Measurements from ENCODE around the gene PARD3B. TPM values are rescaled to one million over a fixed set of nuclear protein-coding genes. Genes with fewer than 3 reads are reported as not detected.

Gene PARD3B
- total and polyA plus RNA-seq, 2 experiments from 2014 or later = 3.5 to 4.4 TPM

DNA sequence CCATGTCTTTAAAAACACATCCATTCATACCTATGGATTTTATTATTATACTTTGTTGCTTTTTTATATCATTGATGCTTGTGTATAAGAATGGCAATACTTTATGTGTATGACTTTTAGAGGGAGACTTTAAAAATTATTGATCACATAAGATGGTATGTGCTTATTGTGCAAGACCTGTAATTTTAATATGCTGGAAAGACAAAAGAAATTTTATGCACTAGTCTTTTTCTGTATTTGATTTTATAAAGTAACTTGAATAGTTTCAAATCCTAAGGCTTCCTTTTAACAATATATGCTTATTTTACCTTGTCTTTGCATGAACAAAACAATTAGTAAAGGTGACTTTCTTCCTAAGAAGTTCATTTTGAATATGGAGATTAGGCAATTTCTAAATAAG is 226.4 kb downstream of the PARD3B start (continued):
- TF ChIP-seq, protein P1, sequence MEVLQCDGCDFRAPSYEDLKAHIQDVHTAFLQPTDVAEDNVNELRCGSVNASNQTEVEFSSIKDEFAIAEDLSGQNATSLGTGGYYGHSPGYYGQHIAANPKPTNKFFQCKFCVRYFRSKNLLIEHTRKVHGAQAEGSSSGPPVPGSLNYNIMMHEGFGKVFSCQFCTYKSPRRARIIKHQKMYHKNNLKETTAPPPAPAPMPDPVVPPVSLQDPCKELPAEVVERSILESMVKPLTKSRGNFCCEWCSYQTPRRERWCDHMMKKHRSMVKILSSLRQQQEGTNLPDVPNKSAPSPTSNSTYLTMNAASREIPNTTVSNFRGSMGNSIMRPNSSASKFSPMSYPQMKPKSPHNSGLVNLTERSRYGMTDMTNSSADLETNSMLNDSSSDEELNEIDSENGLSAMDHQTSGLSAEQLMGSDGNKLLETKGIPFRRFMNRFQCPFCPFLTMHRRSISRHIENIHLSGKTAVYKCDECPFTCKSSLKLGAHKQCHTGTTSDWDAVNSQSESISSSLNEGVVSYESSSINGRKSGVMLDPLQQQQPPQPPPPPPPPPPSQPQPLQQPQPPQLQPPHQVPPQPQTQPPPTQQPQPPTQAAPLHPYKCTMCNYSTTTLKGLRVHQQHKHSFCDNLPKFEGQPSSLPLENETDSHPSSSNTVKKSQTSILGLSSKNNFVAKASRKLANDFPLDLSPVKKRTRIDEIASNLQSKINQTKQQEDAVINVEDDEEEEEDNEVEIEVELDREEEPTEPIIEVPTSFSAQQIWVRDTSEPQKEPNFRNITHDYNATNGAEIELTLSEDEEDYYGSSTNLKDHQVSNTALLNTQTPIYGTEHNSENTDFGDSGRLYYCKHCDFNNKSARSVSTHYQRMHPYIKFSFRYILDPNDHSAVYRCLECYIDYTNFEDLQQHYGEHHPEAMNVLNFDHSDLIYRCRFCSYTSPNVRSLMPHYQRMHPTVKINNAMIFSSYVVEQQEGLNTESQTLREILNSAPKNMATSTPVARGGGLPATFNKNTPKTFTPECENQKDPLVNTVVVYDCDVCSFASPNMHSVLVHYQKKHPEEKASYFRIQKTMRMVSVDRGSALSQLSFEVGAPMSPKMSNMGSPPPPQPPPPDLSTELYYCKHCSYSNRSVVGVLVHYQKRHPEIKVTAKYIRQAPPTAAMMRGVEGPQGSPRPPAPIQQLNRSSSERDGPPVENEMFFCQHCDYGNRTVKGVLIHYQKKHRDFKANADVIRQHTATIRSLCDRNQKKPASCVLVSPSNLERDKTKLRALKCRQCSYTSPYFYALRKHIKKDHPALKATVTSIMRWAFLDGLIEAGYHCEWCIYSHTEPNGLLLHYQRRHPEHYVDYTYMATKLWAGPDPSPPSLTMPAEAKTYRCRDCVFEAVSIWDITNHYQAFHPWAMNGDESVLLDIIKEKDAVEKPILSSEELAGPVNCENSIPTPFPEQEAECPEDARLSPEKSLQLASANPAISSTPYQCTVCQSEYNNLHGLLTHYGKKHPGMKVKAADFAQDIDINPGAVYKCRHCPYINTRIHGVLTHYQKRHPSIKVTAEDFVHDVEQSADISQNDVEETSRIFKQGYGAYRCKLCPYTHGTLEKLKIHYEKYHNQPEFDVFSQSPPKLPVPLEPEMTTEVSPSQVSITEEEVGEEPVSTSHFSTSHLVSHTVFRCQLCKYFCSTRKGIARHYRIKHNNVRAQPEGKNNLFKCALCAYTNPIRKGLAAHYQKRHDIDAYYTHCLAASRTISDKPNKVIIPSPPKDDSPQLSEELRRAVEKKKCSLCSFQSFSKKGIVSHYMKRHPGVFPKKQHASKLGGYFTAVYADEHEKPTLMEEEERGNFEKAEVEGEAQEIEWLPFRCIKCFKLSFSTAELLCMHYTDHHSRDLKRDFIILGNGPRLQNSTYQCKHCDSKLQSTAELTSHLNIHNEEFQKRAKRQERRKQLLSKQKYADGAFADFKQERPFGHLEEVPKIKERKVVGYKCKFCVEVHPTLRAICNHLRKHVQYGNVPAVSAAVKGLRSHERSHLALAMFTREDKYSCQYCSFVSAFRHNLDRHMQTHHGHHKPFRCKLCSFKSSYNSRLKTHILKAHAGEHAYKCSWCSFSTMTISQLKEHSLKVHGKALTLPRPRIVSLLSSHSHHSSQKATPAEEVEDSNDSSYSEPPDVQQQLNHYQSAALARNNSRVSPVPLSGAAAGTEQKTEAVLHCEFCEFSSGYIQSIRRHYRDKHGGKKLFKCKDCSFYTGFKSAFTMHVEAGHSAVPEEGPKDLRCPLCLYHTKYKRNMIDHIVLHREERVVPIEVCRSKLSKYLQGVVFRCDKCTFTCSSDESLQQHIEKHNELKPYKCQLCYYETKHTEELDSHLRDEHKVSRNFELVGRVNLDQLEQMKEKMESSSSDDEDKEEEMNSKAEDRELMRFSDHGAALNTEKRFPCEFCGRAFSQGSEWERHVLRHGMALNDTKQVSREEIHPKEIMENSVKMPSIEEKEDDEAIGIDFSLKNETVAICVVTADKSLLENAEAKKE (CRISPR knock-in tag; IDR thresholded peaks at IDR 0.05) = no peak
- TF ChIP-seq NANOG (IDR thresholded peaks at IDR 0.05; ENCODE audit: borderline replicate concordance) (no peak), STAT1 (IDR thresholded peaks at IDR 0.05; ENCODE audit: unreplicated experiment) (no peak)
- TF ChIP-seq, protein P2, sequence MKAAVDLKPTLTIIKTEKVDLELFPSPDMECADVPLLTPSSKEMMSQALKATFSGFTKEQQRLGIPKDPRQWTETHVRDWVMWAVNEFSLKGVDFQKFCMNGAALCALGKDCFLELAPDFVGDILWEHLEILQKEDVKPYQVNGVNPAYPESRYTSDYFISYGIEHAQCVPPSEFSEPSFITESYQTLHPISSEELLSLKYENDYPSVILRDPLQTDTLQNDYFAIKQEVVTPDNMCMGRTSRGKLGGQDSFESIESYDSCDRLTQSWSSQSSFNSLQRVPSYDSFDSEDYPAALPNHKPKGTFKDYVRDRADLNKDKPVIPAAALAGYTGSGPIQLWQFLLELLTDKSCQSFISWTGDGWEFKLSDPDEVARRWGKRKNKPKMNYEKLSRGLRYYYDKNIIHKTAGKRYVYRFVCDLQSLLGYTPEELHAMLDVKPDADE (IDR thresholded peaks at IDR 0.05) = no peak

DNA sequence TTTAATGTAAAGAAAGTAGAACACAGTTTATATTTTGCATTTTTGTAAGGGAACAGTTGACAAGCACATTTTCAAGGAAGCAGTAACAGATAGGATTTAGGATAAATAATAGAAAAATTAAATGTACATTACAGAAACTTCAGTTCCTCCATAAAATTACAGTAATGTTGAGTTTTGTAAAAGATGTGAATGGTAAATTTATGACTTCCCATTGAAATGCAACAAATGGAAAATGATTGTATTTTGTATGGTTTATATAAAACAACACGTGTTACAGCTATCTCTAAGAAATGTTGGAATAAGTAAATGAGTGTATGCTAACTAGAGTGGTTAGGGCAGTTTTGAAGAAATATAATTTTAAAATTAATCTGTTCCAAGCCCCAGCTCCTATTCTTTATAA is 227.3 kb downstream of the PARD3B start:
- H3K4me3 Mint-ChIP-seq = no peak overlapping the region
- Histone ChIP-seq H3K79me2 (replicated peaks; ENCODE audit: insufficient read depth) (no peaks in the 10 kb centered on the region), H2AFZ (no peak overlapping the region), H3K27me3 (ENCODE audit: insufficient read depth) (no peaks in the 10 kb centered on the region), H3K4me2 (no peak overlapping the region), H3K36me3 (ENCODE audit: insufficient read depth) (no peaks in the 10 kb centered on the region), H3K4me1 (ENCODE audit: insufficient read depth) (no peaks in the 10 kb centered on the region), H3K27ac (ENCODE audit: low read depth) (no peak overlapping the region), H3F3A (replicated peaks; ENCODE audit: low read depth) (no peaks in the 10 kb centered on the region), H3K9me2 (ENCODE audit: insufficient read depth) (no peaks in the 10 kb centered on the region), H3K4me3 (no peak overlapping the region), H4K20me1 (replicated peaks; ENCODE audit: insufficient read depth) (no peaks in the 10 kb centered on the region)
- H3K27me3 Mint-ChIP-seq (ENCODE audit: insufficient read depth, low read depth, poor library complexity) = no peaks in the 10 kb centered on the region
- H3K27ac Mint-ChIP-seq = no peak overlapping the region
- no peaks in the 10 kb centered on the region for H3K36me3 Mint-ChIP-seq (ENCODE audit: low read depth)
- H3K4me1 Mint-ChIP-seq = no peaks in the 10 kb centered on the region
- DNase-seq (ENCODE audit: low spot score) (no peak), ATAC-seq (no peak)
- no peaks in the 10 kb centered on the region for H3K9me3 Mint-ChIP-seq
- TF ChIP-seq EZH2 (IDR thresholded peaks at IDR 0.05; ENCODE audit: low read depth, unreplicated experiment) = no peak
- TF ChIP-seq POLR2AphosphoS5 (IDR thresholded peaks at IDR 0.05; ENCODE audit: low read depth) = no peak
- TF ChIP-seq ZNF331 (CRISPR knock-in tag; IDR thresholded peaks at IDR 0.05; ENCODE audit: low read depth) = no peak
- no peak for TF ChIP-seq NANOG (IDR thresholded peaks at IDR 0.05; ENCODE audit: borderline replicate concordance)
- TF ChIP-seq, protein P3, sequence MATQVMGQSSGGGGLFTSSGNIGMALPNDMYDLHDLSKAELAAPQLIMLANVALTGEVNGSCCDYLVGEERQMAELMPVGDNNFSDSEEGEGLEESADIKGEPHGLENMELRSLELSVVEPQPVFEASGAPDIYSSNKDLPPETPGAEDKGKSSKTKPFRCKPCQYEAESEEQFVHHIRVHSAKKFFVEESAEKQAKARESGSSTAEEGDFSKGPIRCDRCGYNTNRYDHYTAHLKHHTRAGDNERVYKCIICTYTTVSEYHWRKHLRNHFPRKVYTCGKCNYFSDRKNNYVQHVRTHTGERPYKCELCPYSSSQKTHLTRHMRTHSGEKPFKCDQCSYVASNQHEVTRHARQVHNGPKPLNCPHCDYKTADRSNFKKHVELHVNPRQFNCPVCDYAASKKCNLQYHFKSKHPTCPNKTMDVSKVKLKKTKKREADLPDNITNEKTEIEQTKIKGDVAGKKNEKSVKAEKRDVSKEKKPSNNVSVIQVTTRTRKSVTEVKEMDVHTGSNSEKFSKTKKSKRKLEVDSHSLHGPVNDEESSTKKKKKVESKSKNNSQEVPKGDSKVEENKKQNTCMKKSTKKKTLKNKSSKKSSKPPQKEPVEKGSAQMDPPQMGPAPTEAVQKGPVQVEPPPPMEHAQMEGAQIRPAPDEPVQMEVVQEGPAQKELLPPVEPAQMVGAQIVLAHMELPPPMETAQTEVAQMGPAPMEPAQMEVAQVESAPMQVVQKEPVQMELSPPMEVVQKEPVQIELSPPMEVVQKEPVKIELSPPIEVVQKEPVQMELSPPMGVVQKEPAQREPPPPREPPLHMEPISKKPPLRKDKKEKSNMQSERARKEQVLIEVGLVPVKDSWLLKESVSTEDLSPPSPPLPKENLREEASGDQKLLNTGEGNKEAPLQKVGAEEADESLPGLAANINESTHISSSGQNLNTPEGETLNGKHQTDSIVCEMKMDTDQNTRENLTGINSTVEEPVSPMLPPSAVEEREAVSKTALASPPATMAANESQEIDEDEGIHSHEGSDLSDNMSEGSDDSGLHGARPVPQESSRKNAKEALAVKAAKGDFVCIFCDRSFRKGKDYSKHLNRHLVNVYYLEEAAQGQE (IDR thresholded peaks at IDR 0.05; ENCODE audit: unreplicated experiment) = no peak
- no peak for TF ChIP-seq CREB1 (CRISPR knock-in tag; IDR thresholded peaks at IDR 0.05; ENCODE audit: low read depth)
- TF ChIP-seq, protein P4, sequence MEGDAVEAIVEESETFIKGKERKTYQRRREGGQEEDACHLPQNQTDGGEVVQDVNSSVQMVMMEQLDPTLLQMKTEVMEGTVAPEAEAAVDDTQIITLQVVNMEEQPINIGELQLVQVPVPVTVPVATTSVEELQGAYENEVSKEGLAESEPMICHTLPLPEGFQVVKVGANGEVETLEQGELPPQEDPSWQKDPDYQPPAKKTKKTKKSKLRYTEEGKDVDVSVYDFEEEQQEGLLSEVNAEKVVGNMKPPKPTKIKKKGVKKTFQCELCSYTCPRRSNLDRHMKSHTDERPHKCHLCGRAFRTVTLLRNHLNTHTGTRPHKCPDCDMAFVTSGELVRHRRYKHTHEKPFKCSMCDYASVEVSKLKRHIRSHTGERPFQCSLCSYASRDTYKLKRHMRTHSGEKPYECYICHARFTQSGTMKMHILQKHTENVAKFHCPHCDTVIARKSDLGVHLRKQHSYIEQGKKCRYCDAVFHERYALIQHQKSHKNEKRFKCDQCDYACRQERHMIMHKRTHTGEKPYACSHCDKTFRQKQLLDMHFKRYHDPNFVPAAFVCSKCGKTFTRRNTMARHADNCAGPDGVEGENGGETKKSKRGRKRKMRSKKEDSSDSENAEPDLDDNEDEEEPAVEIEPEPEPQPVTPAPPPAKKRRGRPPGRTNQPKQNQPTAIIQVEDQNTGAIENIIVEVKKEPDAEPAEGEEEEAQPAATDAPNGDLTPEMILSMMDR (conservative IDR thresholded peaks at IDR 0.05; ENCODE audit: low read depth in 2 of 2) = no peak
- TF ChIP-seq, protein P2 (IDR thresholded peaks at IDR 0.05) = no peak
